Heart left ventricle (tissue), 13 donors: ENCODE measurements around the gene OTOP3.

Experiments used
- CTCF ChIP-seq, 12 donors: fragments of 200-600 bp; sonication (generic) in 4 of 12; IDR thresholded peaks; one replicate each; pipeline versions ENCODE4 v1.5.0 to v1.8.0; 2018 to 2022; ENCODE audit warnings: antibody characterized with exemption in 12 of 12, mild to moderate bottlenecking in 5 of 12
- POLR2A ChIP-seq, 2 donors: fragments of 450-650 bp; IDR thresholded peaks; one replicate each; pipeline ENCODE4 v1.6.1; 2017; ENCODE audit warnings: antibody characterized with exemption in 2 of 2, mild to moderate bottlenecking in 2 of 2, moderate library complexity in 2 of 2
- donor health status: ischemic (EF 13 %, LVEDD 7.1; RV severe dilation, severe dysfunction).
- donor health status: DM: no; HTN: yes; CAD: no.
- donor health status: DM: no; HTN: no; CAD: no.
- donor health status: ischemic (EF 25% LVEDD 6.9; RV normal size, moderate dysfunction).
- donor health status: ischemic (EF 25% LVEDD 5.7; RV mildly dilated, moderate dysfunction).
- donor health status: ischemic (EF 35%, LVEDD 5.7; RV mildly dilated, moderate dysfunction).
- donor health status: nonischemic (EF 11% LVEDD 7.7; RV severe dilation, severe dysfunction).
- donor health status: DM: yes; HTN: yes; CAD: no.
- donor health status: PGD.
- donor health status: ischemic (EF 29% LVEDD 5.4; RV normal size, mild dysfunction).
- donor health status: nonischemic (EF 23%, LVEDD 6.1; RV moderate dilation, normal function).

- no peak for TF ChIP-seq POLR2A (IDR thresholded peaks at IDR 0.05)
- no peak for TF ChIP-seq CTCF (IDR thresholded peaks at IDR 0.05)
Measured at GRCh38 chr17:74977802-74978201, 42.1 kb downstream of the OTOP3 start.
